Measurements from ENCODE around the gene TFDP2. TPM values are rescaled to one million over a fixed set of nuclear protein-coding genes. Genes with fewer than 3 reads are reported as not detected.

TFDP2 gene
- total RNA-seq, 1 experiment from 2014 or later = 48.2 TPM

DNA sequence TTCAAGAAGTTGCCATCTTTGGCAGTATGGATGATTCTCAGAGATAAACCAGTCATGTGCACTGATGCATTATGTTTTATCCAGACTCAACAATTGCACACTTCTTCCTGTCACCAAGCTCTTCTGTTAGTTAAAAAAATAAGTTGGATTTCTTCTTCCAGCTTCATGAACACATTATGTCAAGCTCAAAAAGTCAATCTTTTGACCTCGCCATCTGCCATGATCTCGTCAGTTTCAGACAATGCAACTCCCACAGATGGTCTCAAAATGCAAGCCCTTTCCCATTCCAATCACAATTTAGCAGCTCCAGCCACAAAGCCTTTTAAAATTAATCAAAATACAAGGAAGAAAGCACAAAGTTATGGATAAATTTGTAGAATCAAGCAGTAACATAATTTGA, 42.8 kb downstream of the TFDP2 start:
- H3K27me3 ChIP-seq (ENCODE audit: insufficient read depth, low read depth) = no peaks in the 10 kb centered on the region
- no peak for DNase-seq
- H3F3A ChIP-seq (ENCODE audit: insufficient read depth, low read depth) = no peaks in the 10 kb centered on the region
- H3K36me3 ChIP-seq (ENCODE audit: low read depth) = no peaks in the 10 kb centered on the region
- no peak overlapping the region for H3K27ac ChIP-seq
- ChIA-PET POLR2A (ENCODE audit: unreplicated experiment) (no interaction called here), CTCF (no interaction called here)
- no peaks in the 10 kb centered on the region for H3K79me2 ChIP-seq (ENCODE audit: low read depth)
- BruUV-seq (replicated peaks) = no TSS peak
- intact Hi-C loops (cut with micrococcal nuclease; ENCODE audit: unreplicated experiment) = no loop called here
- H4K20me1 ChIP-seq (ENCODE audit: insufficient read depth) = no peaks in the 10 kb centered on the region
- no peaks in the 10 kb centered on the region for H3K4me1 ChIP-seq (replicated peaks; ENCODE audit: insufficient read depth)
- TF ChIP-seq, protein P1, sequence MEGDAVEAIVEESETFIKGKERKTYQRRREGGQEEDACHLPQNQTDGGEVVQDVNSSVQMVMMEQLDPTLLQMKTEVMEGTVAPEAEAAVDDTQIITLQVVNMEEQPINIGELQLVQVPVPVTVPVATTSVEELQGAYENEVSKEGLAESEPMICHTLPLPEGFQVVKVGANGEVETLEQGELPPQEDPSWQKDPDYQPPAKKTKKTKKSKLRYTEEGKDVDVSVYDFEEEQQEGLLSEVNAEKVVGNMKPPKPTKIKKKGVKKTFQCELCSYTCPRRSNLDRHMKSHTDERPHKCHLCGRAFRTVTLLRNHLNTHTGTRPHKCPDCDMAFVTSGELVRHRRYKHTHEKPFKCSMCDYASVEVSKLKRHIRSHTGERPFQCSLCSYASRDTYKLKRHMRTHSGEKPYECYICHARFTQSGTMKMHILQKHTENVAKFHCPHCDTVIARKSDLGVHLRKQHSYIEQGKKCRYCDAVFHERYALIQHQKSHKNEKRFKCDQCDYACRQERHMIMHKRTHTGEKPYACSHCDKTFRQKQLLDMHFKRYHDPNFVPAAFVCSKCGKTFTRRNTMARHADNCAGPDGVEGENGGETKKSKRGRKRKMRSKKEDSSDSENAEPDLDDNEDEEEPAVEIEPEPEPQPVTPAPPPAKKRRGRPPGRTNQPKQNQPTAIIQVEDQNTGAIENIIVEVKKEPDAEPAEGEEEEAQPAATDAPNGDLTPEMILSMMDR (conservative IDR thresholded peaks at IDR 0.05) = no peak
- no peak for TF ChIP-seq EZH2 (IDR thresholded peaks at IDR 0.05; ENCODE audit: low read depth)
- no peak overlapping the region for H2AFZ ChIP-seq
- H3K4me2 ChIP-seq = no peak overlapping the region
- H3K4me3 ChIP-seq = no peak overlapping the region
- H3K9me2 ChIP-seq (ENCODE audit: insufficient read depth) = no peaks in the 10 kb centered on the region
- H3K9me3 ChIP-seq (ENCODE audit: insufficient read depth, low read depth) = no peaks in the 10 kb centered on the region

DNA sequence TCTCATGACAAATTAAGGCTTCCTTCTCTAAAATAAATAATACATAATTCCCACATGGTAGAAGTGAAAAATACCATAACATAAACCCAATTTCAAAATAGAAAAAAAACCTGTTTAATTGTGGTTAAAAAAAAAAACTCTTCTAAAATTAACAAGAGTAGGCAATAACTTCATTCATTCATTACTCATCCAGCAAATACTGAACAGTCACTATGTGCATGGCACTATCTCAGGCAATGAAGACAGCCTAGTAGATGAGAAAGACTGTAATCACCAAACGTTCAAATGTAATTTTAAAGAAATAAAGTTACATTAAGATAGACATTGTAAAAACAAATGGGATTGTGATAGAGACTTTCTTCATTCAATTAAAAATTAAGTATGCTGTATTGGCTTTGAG, 43.4 kb downstream of the TFDP2 start:
- H3K27me3 ChIP-seq (ENCODE audit: insufficient read depth, low read depth) = no peaks in the 10 kb centered on the region
- H3K79me2 ChIP-seq (ENCODE audit: low read depth) = no peaks in the 10 kb centered on the region
- TF ChIP-seq EZH2 (IDR thresholded peaks at IDR 0.05; ENCODE audit: low read depth) = no peak
- TF ChIP-seq, protein P1 (conservative IDR thresholded peaks at IDR 0.05) = no peak
- ChIA-PET POLR2A (ENCODE audit: unreplicated experiment) (no interaction called here), CTCF (no interaction called here)
- H3K36me3 ChIP-seq (ENCODE audit: low read depth) = no peaks in the 10 kb centered on the region
- no peaks in the 10 kb centered on the region for H3K4me1 ChIP-seq (replicated peaks; ENCODE audit: insufficient read depth)
- no peak overlapping the region for H3K27ac ChIP-seq
- no peaks in the 10 kb centered on the region for H4K20me1 ChIP-seq (ENCODE audit: insufficient read depth)
- no peak overlapping the region for H3K4me2 ChIP-seq
- BruUV-seq (replicated peaks) = no TSS peak
- intact Hi-C loops (cut with micrococcal nuclease; ENCODE audit: unreplicated experiment) = no loop called here
- H3F3A ChIP-seq (ENCODE audit: insufficient read depth, low read depth) = no peaks in the 10 kb centered on the region
- DNase-seq = no peak
- H3K9me2 ChIP-seq (ENCODE audit: insufficient read depth) = no peaks in the 10 kb centered on the region
- H2AFZ ChIP-seq = no peak overlapping the region
- H3K9me3 ChIP-seq (ENCODE audit: insufficient read depth, low read depth) = no peaks in the 10 kb centered on the region
- no peak overlapping the region for H3K4me3 ChIP-seq

DNA sequence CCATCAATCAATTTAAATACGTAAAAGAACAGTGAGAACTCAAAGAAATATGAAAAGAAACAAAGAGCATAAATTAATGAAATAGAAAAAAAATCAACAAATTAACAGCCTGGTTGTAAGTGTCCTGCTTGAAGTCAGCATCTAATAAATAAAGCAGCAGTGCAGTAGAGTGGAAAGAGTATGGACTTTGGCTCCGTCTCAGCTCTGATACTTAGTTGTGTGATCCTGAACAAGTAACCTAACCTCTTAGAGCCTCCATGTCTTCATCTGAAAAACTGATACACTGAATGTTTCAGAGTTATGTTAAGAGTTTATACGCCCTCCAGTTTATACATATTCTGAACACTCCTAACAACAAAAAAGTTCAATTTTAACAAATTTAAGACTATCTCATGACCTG, 44.6 kb downstream of the TFDP2 start:
- no peaks in the 10 kb centered on the region for H3K36me3 ChIP-seq (ENCODE audit: low read depth)
- no peaks in the 10 kb centered on the region for H3F3A ChIP-seq (ENCODE audit: insufficient read depth, low read depth)
- no peak overlapping the region for H3K27ac ChIP-seq
- H3K4me1 ChIP-seq (replicated peaks; ENCODE audit: insufficient read depth) = no peaks in the 10 kb centered on the region
- no peaks in the 10 kb centered on the region for H4K20me1 ChIP-seq (ENCODE audit: insufficient read depth)
- no peak overlapping the region for H3K4me3 ChIP-seq
- H3K9me3 ChIP-seq (ENCODE audit: insufficient read depth, low read depth) = no peaks in the 10 kb centered on the region
- H3K27me3 ChIP-seq (ENCODE audit: insufficient read depth, low read depth) = no peaks in the 10 kb centered on the region
- no peaks in the 10 kb centered on the region for H3K79me2 ChIP-seq (ENCODE audit: low read depth)
- CTCF ChIA-PET = no interaction called here
- no TSS peak for BruUV-seq (replicated peaks)
- H3K4me2 ChIP-seq = no peak overlapping the region
- H2AFZ ChIP-seq = no peak overlapping the region
- TF ChIP-seq, protein P1 (conservative IDR thresholded peaks at IDR 0.05) = no peak
- no peak for TF ChIP-seq EZH2 (IDR thresholded peaks at IDR 0.05; ENCODE audit: low read depth)
- intact Hi-C loops (cut with micrococcal nuclease; ENCODE audit: unreplicated experiment) = no loop called here
- H3K9me2 ChIP-seq (ENCODE audit: insufficient read depth) = no peaks in the 10 kb centered on the region
- POLR2A ChIA-PET (ENCODE audit: unreplicated experiment) = no interaction called here
- no peak for DNase-seq
